ENCODE data around the gene HOXA6.

HOXA6 gene

GRCh38 chr7:27173956-27174873 is 26.6 kb upstream of the HOXA6 start, which contains the start of gene HOXA10:
Gene HOXA10, minus strand, starts transcription at chr7:27174320. Its CDS starts 14 bp downstream, at chr7:27174306.
- DNase-seq (ENCODE audit: low read depth in 2 of 2) = no peak

GRCh38 chr7:27173511-27173955 is 26.0 kb upstream of the HOXA6 start:
- no peak for DNase-seq (ENCODE audit: low read depth in 2 of 2)

- DNase-seq (ENCODE audit: low read depth in 2 of 2) = no peak
Observed at GRCh38 chr7:27172823-27173510, 25.4 kb upstream of the HOXA6 start.

GRCh38 chr7:27172315-27172774 is 24.8 kb upstream of the HOXA6 start:
- no peak for DNase-seq (ENCODE audit: low read depth in 2 of 2)

GRCh38 chr7:27171637-27172314 is 24.2 kb upstream of the HOXA6 start:
- DNase-seq (ENCODE audit: low read depth in 2 of 2) = no peak

- no peak for DNase-seq (ENCODE audit: low read depth in 2 of 2)
Observed at GRCh38 chr7:27171325-27171636, 23.7 kb upstream of the HOXA6 start.

- no peak for DNase-seq (ENCODE audit: low read depth in 2 of 2)
Observed at GRCh38 chr7:27170426-27171324, 23.1 kb upstream of the HOXA6 start.

- no peak for DNase-seq (ENCODE audit: low read depth in 2 of 2)
Observed at GRCh38 chr7:27169658-27170425, 22.3 kb upstream of the HOXA6 start.

- DNase-seq (ENCODE audit: low read depth in 2 of 2) = no peak
Observed at GRCh38 chr7:27168265-27168947, 20.8 kb upstream of the HOXA6 start.

- no peak for DNase-seq (ENCODE audit: low read depth in 2 of 2)
Observed at GRCh38 chr7:27167916-27168264, 20.3 kb upstream of the HOXA6 start.

- DNase-seq (ENCODE audit: low read depth in 2 of 2) = no peak
Observed at GRCh38 chr7:27166531-27167505, 19.2 kb upstream of the HOXA6 start.

- DNase-seq (ENCODE audit: low read depth in 2 of 2) = no peak
Observed at GRCh38 chr7:27165996-27166530, 18.5 kb upstream of the HOXA6 start.

- DNase-seq (ENCODE audit: low read depth in 2 of 2) = no peak
Observed at GRCh38 chr7:27165089-27165995, 17.8 kb upstream of the HOXA6 start, which contains the start of gene HOXA9. Gene HOXA9, minus strand, starts transcription at chr7:27165537. Its CDS starts 80 bp downstream, at chr7:27165457.

- no peak for DNase-seq (ENCODE audit: low read depth in 2 of 2)
Observed at GRCh38 chr7:27164367-27165088, 17.0 kb upstream of the HOXA6 start.

GRCh38 chr7:27164045-27164366 is 16.4 kb upstream of the HOXA6 start:
- no peak for DNase-seq (ENCODE audit: low read depth in 2 of 2)

GRCh38 chr7:27163288-27164044 is 15.9 kb upstream of the HOXA6 start:
- no peak for DNase-seq (ENCODE audit: low read depth in 2 of 2)
